H9 (cell line): ENCODE results near the gene TMTC2. TPM values are rescaled to one million over a fixed set of nuclear protein-coding genes. Genes with fewer than 3 reads are reported as not detected.

ENCODE experiments used
- DNase-seq: peaks from one replicate; pipeline ENCODE4 v3.0.0-alpha.2; 2017
- H2AFZ ChIP-seq: one replicate; pipeline ENCODE4 v1.6.1; 2013; ENCODE audit warnings: mild to moderate bottlenecking, low read length, control low read depth, moderate library complexity
- H2AK5ac ChIP-seq: 2 replicates; pipeline ENCODE4 v1.6.1; 2013; ENCODE audit warnings: low read length, control low read depth, mixed read lengths; ENCODE audit not compliant: insufficient read length
- H2BK120ac ChIP-seq: one replicate; pipeline ENCODE4 v1.6.1; 2013; ENCODE audit warnings: low read depth, mild to moderate bottlenecking, low read length, control low read depth, inconsistent platforms; ENCODE audit not compliant: poor library complexity, severe bottlenecking
- H2BK12ac ChIP-seq: 2 replicates; pipeline ENCODE4 v1.6.1; 2013; ENCODE audit warnings: low read length, control low read depth, mixed read lengths, low read depth; ENCODE audit not compliant: insufficient read length
- H2BK15ac ChIP-seq: 2 replicates; pipeline ENCODE4 v1.6.1; 2013; ENCODE audit warnings: low read depth, low read length, control low read depth
- H2BK20ac ChIP-seq: one replicate; pipeline ENCODE4 v1.6.1; 2013; ENCODE audit warnings: low read depth, mild to moderate bottlenecking, low read length, control low read depth, inconsistent platforms; ENCODE audit not compliant: poor library complexity, severe bottlenecking
- H2BK5ac ChIP-seq: 2 replicates; pipeline ENCODE4 v1.6.1; 2013; ENCODE audit warnings: low read length, control low read depth, mixed read lengths; ENCODE audit not compliant: insufficient read length
- H3K14ac ChIP-seq: 2 replicates; pipeline ENCODE4 v1.6.1; 2013; ENCODE audit warnings: low read length, control low read depth; ENCODE audit not compliant: insufficient read depth
- H3K18ac ChIP-seq: 2 replicates; pipeline ENCODE4 v1.6.1; 2013; ENCODE audit warnings: low read depth, mild to moderate bottlenecking, mixed read lengths, low read length, control low read depth; ENCODE audit not compliant: insufficient read length
- H3K23ac ChIP-seq: 2 replicates; pipeline ENCODE4 v1.6.1; 2013; ENCODE audit warnings: low read length, control low read depth, mixed read lengths, low read depth; ENCODE audit not compliant: insufficient read length
- H3K23me2 ChIP-seq: 2 replicates; pipeline ENCODE4 v1.6.1; 2013; ENCODE audit warnings: low read depth, mild to moderate bottlenecking, mixed read lengths, low read length, control low read depth; ENCODE audit not compliant: insufficient read length, poor library complexity, severe bottlenecking
- H3K27ac ChIP-seq: 2 replicates; pipeline ENCODE4 v1.5.1; 2013; ENCODE audit warnings: low read length, control low read depth, mixed read lengths, low read depth; ENCODE audit not compliant: insufficient read length
- H3K27me3 ChIP-seq: 2 replicates; pipeline ENCODE4 v1.6.1; 2013; ENCODE audit warnings: low read length, control low read depth, inconsistent platforms; ENCODE audit not compliant: insufficient read depth
- H3K4ac ChIP-seq: 2 replicates; pipeline ENCODE4 v1.6.1; 2013; ENCODE audit warnings: low read depth, mild to moderate bottlenecking, control low read depth, inconsistent platforms, low read length, moderate library complexity
- H3K4me1 ChIP-seq: 2 replicates; pipeline ENCODE4 v1.6.1; 2013; ENCODE audit warnings: low read length, control low read depth, inconsistent platforms; ENCODE audit not compliant: insufficient read depth
- H3K4me2 ChIP-seq: 2 replicates; pipeline ENCODE4 v1.6.1; 2013; ENCODE audit warnings: low read length, control low read depth, mixed read lengths; ENCODE audit not compliant: insufficient read length, insufficient read depth
- H3K56ac ChIP-seq: 2 replicates; pipeline ENCODE4 v1.6.1; 2013; ENCODE audit warnings: low read depth, mild to moderate bottlenecking, mixed read lengths, low read length, control low read depth; ENCODE audit not compliant: insufficient read length
- H3K79me1 ChIP-seq: 2 replicates; pipeline ENCODE4 v1.6.1; 2013; ENCODE audit warnings: low read depth, mild to moderate bottlenecking, moderate library complexity, low read length, control low read depth, inconsistent platforms; ENCODE audit not compliant: insufficient read depth, poor library complexity, severe bottlenecking
- H3K79me2 ChIP-seq: 2 replicates; pipeline ENCODE4 v1.6.1; 2013; ENCODE audit warnings: low read length, control low read depth, inconsistent platforms; ENCODE audit not compliant: insufficient read depth
- H3K9ac ChIP-seq: 2 replicates; pipeline ENCODE4 v1.6.1; 2013; ENCODE audit warnings: low read length, control low read depth, mixed read lengths; ENCODE audit not compliant: insufficient read length; ENCODE audit errors: extremely low read depth
- H3K9me3 ChIP-seq: one replicate; pipeline ENCODE4 v1.6.1; 2013; ENCODE audit warnings: low read depth, low read length, inconsistent platforms; ENCODE audit not compliant: control insufficient read depth
- H3T11ph ChIP-seq: one replicate; pipeline ENCODE4 v1.6.1; 2013; ENCODE audit warnings: mild to moderate bottlenecking, low read length, control low read depth, inconsistent platforms
- H4K20me1 ChIP-seq: one replicate; pipeline ENCODE4 v1.6.1; 2013; ENCODE audit not compliant: control insufficient read depth, insufficient read length, insufficient read depth
- H4K5ac ChIP-seq: 2 replicates; pipeline ENCODE4 v1.6.1; 2013; ENCODE audit warnings: low read depth, mild to moderate bottlenecking, mixed read lengths, low read length, control low read depth; ENCODE audit not compliant: insufficient read length
- H4K8ac ChIP-seq: replicated peaks from 2 replicates; pipeline ENCODE4 v1.6.1; 2013; ENCODE audit warnings: low read length, control low read depth, mixed read lengths, low read depth; ENCODE audit not compliant: insufficient read length
- H4K91ac ChIP-seq: 2 replicates; pipeline ENCODE4 v1.6.1; 2013; ENCODE audit warnings: low read depth, mild to moderate bottlenecking, moderate library complexity, mixed read lengths, low read length, control low read depth; ENCODE audit not compliant: insufficient read length
- H3K27ac Mint-ChIP-seq, 3 experiments: 2 replicates in 2 of 3; 3 replicates in 1 of 3; pipeline ENCODE4 v1.8.0; 2020 to 2021; ENCODE audit warnings: mixed read lengths in 3 of 3, mild to moderate bottlenecking in 1 of 3, moderate library complexity in 1 of 3
- H3K27me3 Mint-ChIP-seq: 2 replicates; pipeline ENCODE4 v1.8.0; 2021; ENCODE audit warnings: low read depth, mild to moderate bottlenecking, moderate library complexity, mixed read lengths
- H3K36me3 Mint-ChIP-seq, 3 experiments: 2 replicates in 2 of 3; 3 replicates in 1 of 3; pipeline ENCODE4 v1.8.0; 2020 to 2021; ENCODE audit warnings: low read depth in 3 of 3, mixed read lengths in 3 of 3; ENCODE audit not compliant: insufficient read depth in 1 of 3
- H3K4me1 Mint-ChIP-seq, 2 experiments: 2 replicates each; pipeline ENCODE4 v1.8.0; 2020; ENCODE audit warnings: mixed read lengths in 2 of 2
- H3K4me3 Mint-ChIP-seq, 2 experiments: 2 replicates in 1 of 2; 3 replicates in 1 of 2; pipeline ENCODE4 v1.8.0; 2020 to 2021; ENCODE audit warnings: mild to moderate bottlenecking in 2 of 2, mixed read lengths in 2 of 2, moderate library complexity in 1 of 2
- H3K9me3 Mint-ChIP-seq, 2 experiments: 2 replicates in 1 of 2; 3 replicates in 1 of 2; pipeline ENCODE4 v1.8.0; 2020; ENCODE audit warnings: mild to moderate bottlenecking in 2 of 2, mixed read lengths in 2 of 2, moderate library complexity in 1 of 2
- WGBS: extraction: QIAGEN DNeasy Blood & Tissue Kit; methylation state at CpG from one replicate; pipeline ENCODE4 v1.1.7; 2013; ENCODE audit warnings: missing lambda C conversion rate, low lambda C conversion rate, mixed read lengths; ENCODE audit not compliant: insufficient read length; ENCODE audit errors: extremely low coverage; 5-methylcytosine and 5-hydroxymethylcytosine counted together
- total RNA-seq: library from RNA; stranded (reverse); gene quantifications from 2 replicates; pipeline ENCODE4 v1.2.1, GENCODE V29; 2021
- TF ChIP-seq, protein P1 (sequence below): fragments of 200-600 bp; sonication (generic); conservative IDR thresholded peaks from 3 replicates; pipeline ENCODE4 v1.8.0; 2021; ENCODE audit warnings: antibody characterized with exemption, mild to moderate bottlenecking

The TMTC2 gene
- total RNA-seq, 1 experiment from 2014 or later = 3.1 TPM

DNA sequence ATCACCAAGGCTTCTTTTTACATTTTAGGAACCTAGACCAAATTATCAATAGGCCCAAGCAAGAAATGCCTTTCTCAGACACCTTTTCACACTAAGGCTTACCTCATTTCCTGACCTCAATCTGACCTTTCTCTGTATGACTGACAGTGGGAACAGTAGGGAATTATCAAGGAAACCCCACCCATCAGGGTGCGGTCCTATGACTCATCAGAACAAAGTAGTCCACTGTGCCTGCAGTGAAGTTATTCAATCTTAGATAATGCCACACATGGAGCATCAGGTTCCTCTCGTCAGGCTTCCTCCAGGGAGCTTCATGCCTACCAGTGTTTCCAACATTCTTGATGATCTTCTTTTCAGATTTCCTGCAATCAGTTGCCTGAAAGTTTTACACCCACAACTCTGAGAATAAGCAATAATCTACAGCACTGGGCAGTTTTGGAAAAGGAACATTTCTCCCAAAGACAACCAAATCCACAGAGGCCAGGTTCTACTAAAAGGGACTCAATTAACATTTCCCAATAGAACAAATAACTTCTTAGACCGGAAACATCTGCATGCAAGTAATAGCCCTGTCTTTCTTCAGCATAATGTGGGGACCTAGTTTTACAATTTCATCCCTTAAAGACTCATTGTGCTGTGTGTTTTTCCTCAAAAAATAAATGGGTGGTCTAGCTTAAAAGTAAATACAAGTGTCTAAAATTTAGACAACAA lies 35.9 kb upstream of the TMTC2 start:
- H3K4me3 Mint-ChIP-seq = no peak overlapping the region
- WGBS = no CpG with 5 or more reads among the region's 3 CpGs

More for the DNA sequence above, 35.9 kb upstream of the TMTC2 start:
- H3T11ph ChIP-seq = no peak overlapping the region
- H2BK12ac ChIP-seq = no peak overlapping the region
- H4K91ac ChIP-seq = no peak overlapping the region
- H2AK5ac ChIP-seq = no peak overlapping the region
- no peaks in the 10 kb centered on the region for H3K23me2 ChIP-seq
- no peak overlapping the region for H3K4me2 ChIP-seq
- no peak overlapping the region for H4K8ac ChIP-seq
- no peak overlapping the region for H3K18ac ChIP-seq
- no peak overlapping the region for H3K27ac ChIP-seq
- H3K56ac ChIP-seq = no peak overlapping the region
- no peak overlapping the region for H2BK120ac ChIP-seq
- H3K9me3 Mint-ChIP-seq = peaks cover 2 to 5% of the 10 kb centered on the region in 2 experiments; a peak in 4 of 5 replicates
- H2BK15ac ChIP-seq = no peak overlapping the region
- no peaks in the 10 kb centered on the region for H4K20me1 ChIP-seq
- H3K9me3 ChIP-seq = no peaks in the 10 kb centered on the region
- DNase-seq = no peak
- H3K27me3 Mint-ChIP-seq = no peaks in the 10 kb centered on the region
- no peak overlapping the region for H2BK20ac ChIP-seq
- peaks cover 0 to 2% (median 0%) of the 10 kb centered on the region in 3 experiments; a peak in 1 of 7 replicates for H3K36me3 Mint-ChIP-seq
- no peak overlapping the region for H4K5ac ChIP-seq
- no peaks in the 10 kb centered on the region for H3K79me2 ChIP-seq
- H2BK5ac ChIP-seq = no peak overlapping the region
- H3K4me1 ChIP-seq = no peaks in the 10 kb centered on the region
- no peak overlapping the region; a peak in 1 of 7 replicates for H3K27ac Mint-ChIP-seq
- H2AFZ ChIP-seq = no peak overlapping the region
- H3K9ac ChIP-seq = no peak overlapping the region
- peaks cover 11 to 14% of the 10 kb centered on the region in 2 experiments for H3K4me1 Mint-ChIP-seq
- no peak overlapping the region for H3K23ac ChIP-seq
- H3K27me3 ChIP-seq = no peaks in the 10 kb centered on the region
- no peaks in the 10 kb centered on the region for H3K79me1 ChIP-seq
- no peak overlapping the region for H3K14ac ChIP-seq
- TF ChIP-seq, protein P1, sequence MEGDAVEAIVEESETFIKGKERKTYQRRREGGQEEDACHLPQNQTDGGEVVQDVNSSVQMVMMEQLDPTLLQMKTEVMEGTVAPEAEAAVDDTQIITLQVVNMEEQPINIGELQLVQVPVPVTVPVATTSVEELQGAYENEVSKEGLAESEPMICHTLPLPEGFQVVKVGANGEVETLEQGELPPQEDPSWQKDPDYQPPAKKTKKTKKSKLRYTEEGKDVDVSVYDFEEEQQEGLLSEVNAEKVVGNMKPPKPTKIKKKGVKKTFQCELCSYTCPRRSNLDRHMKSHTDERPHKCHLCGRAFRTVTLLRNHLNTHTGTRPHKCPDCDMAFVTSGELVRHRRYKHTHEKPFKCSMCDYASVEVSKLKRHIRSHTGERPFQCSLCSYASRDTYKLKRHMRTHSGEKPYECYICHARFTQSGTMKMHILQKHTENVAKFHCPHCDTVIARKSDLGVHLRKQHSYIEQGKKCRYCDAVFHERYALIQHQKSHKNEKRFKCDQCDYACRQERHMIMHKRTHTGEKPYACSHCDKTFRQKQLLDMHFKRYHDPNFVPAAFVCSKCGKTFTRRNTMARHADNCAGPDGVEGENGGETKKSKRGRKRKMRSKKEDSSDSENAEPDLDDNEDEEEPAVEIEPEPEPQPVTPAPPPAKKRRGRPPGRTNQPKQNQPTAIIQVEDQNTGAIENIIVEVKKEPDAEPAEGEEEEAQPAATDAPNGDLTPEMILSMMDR = no peak
- no peak overlapping the region for H3K4ac ChIP-seq
